Upper lobe of left lung (tissue), 6 donors: Measurements from ENCODE around the gene NECTIN4. TPM values are rescaled to one million over a fixed set of nuclear protein-coding genes. Genes with fewer than 3 reads are reported as not detected.

Experiments
- ATAC-seq, 2 donors: fragments of 200-7000 bp; cut with Tn5 transposase; one replicate each; pipeline ENCODE4 v1.9.1; 2022; ENCODE audit warnings: mild to moderate bottlenecking in 2 of 2, moderate library complexity in 2 of 2; ENCODE audit not compliant: low FRiP score in 2 of 2
- DNase-seq, 2 donors: peaks; one replicate each; pipeline ENCODE4 v3.0.0-alpha.2; 2019 to 2020
- H3K27ac ChIP-seq, 4 donors: fragments of 200-600 bp; sonication (generic); one replicate each; pipeline ENCODE4 v1.5.1; 2016 to 2019
- H3K27me3 ChIP-seq, 4 donors: fragments of 200-600 bp; sonication (generic); one replicate each; pipeline ENCODE4 v1.5.1; 2017 to 2019
- H3K36me3 ChIP-seq, 4 donors: fragments of 200-600 bp; sonication (generic); one replicate each; pipeline ENCODE4 v1.5.1; 2016 to 2019
- H3K4me1 ChIP-seq, 4 donors: fragments of 200-600 bp; sonication (generic); one replicate each; pipeline ENCODE4 v1.5.1; 2018 to 2019
- H3K4me3 ChIP-seq, 4 donors: fragments of 200-600 bp; sonication (generic); one replicate each; pipeline ENCODE4 v1.5.1; 2017 to 2019; ENCODE audit warnings: mild to moderate bottlenecking in 2 of 4, moderate library complexity in 1 of 4
- H3K9me3 ChIP-seq, 4 donors: fragments of 200-600 bp; sonication (generic); one replicate each; pipeline ENCODE4 v1.5.1; 2018 to 2019
- EP300 ChIP-seq, 4 donors: sonication (generic); formaldehyde crosslinking; IDR thresholded peaks; one replicate each; pipeline ENCODE4 v1.5.1; 2017; ENCODE audit warnings: antibody characterized with exemption in 4 of 4, control low read depth in 2 of 4
- POLR2A ChIP-seq, 4 donors: fragments of 450-650 bp; IDR thresholded peaks; one replicate each; pipeline ENCODE4 v1.5.1; 2016 to 2017; ENCODE audit warnings: antibody characterized with exemption in 4 of 4, mild to moderate bottlenecking in 2 of 4
- POLR2AphosphoS5 ChIP-seq, 2 donors: sonication (generic); formaldehyde crosslinking; IDR thresholded peaks; one replicate each; pipeline ENCODE4 v1.5.1; 2017; ENCODE audit warnings: antibody characterized with exemption in 2 of 2
- WGBS, 2 donors: methylation state at CpG; one replicate each; pipeline ENCODE4 v1.1.5; 2017 to 2018; 5-methylcytosine and 5-hydroxymethylcytosine counted together
- total RNA-seq, 6 donors: library from RNA; depleted of rRNA in 4 of 6; stranded (reverse); fragments of >200 nt in 4 of 6; gene quantifications; one replicate each; pipeline versions ENCODE4 v1.1.0 to v1.2.1, GENCODE V29; 2016 to 2021
- TF ChIP-seq, protein P1 (sequence below), 6 experiments: fragments of 450-650 bp in 4 of 6; fragments of 200-600 bp in 2 of 6; sonication (generic) in 2 of 6; IDR thresholded peaks; one replicate each; pipeline ENCODE4 v1.5.1; 2016 to 2019; ENCODE audit warnings: antibody characterized with exemption in 6 of 6
- donor health status: DM: no; HTN: no; CAD: no; lungs with moderate emphysema.
- donor health status: DM: no; HTN: yes; CAD: no; lungs with severe emphysema.

The NECTIN4 gene
- total RNA-seq, 6 donors from 2014 or later, result 5.2 to 19.9 (median 12.1) TPM

DNA sequence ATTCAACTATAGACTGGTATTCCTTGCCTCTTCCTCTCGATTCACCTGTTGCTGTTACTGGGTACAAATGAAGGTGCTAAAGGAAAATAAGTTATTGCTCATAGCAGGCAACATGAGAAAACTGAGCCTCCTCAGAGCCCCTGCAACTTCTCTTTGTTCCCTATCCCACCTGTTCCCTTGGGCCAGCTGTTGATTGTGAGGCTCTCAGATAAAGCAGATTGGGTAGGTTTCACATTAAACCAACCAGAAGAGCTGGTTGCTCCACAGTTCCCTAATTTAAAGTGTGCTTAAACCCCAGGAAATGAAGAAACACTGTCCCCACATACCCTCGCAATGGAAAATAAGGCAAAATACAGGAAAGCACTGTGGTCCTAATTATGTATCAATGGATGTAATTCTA lies 38.3 kb upstream of the NECTIN4 start:
- TF ChIP-seq EP300 (IDR thresholded peaks at IDR 0.05) (no peak), POLR2AphosphoS5 (IDR thresholded peaks at IDR 0.05) (no peak)
- TF ChIP-seq, protein P1, sequence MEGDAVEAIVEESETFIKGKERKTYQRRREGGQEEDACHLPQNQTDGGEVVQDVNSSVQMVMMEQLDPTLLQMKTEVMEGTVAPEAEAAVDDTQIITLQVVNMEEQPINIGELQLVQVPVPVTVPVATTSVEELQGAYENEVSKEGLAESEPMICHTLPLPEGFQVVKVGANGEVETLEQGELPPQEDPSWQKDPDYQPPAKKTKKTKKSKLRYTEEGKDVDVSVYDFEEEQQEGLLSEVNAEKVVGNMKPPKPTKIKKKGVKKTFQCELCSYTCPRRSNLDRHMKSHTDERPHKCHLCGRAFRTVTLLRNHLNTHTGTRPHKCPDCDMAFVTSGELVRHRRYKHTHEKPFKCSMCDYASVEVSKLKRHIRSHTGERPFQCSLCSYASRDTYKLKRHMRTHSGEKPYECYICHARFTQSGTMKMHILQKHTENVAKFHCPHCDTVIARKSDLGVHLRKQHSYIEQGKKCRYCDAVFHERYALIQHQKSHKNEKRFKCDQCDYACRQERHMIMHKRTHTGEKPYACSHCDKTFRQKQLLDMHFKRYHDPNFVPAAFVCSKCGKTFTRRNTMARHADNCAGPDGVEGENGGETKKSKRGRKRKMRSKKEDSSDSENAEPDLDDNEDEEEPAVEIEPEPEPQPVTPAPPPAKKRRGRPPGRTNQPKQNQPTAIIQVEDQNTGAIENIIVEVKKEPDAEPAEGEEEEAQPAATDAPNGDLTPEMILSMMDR (IDR thresholded peaks at IDR 0.05), result no peak
- no peaks in the 10 kb centered on the region for H3K9me3 ChIP-seq
- H3K36me3 ChIP-seq, result peaks cover 23 to 73% (median 35%) of the 10 kb centered on the region in 4 donors
- WGBS, 2 donors, result 69 to 82% methylated on average over 2 of the region's 2 CpGs
- H3K4me1 ChIP-seq, result peaks cover 25 to 46% (median 37%) of the 10 kb centered on the region in 4 donors
- H3K27ac ChIP-seq, result peak overlapping the region in 3 of 4 donors; percentile 6 to 54 (median 13)
- no peak overlapping the region for H3K4me3 ChIP-seq
- ATAC-seq (no peak), DNase-seq (no peak)
- H3K27me3 ChIP-seq, result no peaks in the 10 kb centered on the region

GRCh38 chr1:161122967-161123366 lies 33.6 kb upstream of the NECTIN4 start:
- DNase-seq (no peak), ATAC-seq (no peak)
- Histone ChIP-seq H3K36me3 (peaks cover 24 to 83% (median 55%) of the 10 kb centered on the region in 4 donors), H3K4me1 (peaks cover 24 to 42% (median 34%) of the 10 kb centered on the region in 4 donors), H3K9me3 (no peaks in the 10 kb centered on the region), H3K4me3 (no peak overlapping the region), H3K27me3 (no peaks in the 10 kb centered on the region), H3K27ac (no peak overlapping the region)
- 74 to 75% methylated on average over 6 of the region's 6 CpGs for WGBS, 2 donors
- TF ChIP-seq POLR2A (IDR thresholded peaks at IDR 0.05), result no peak
- TF ChIP-seq POLR2AphosphoS5 (IDR thresholded peaks at IDR 0.05), result no peak
- TF ChIP-seq, protein P1 (IDR thresholded peaks at IDR 0.05), result no peak
- TF ChIP-seq EP300 (IDR thresholded peaks at IDR 0.05), result no peak

GRCh38 chr1:161121834-161122233 lies 32.5 kb upstream of the NECTIN4 start:
- Histone ChIP-seq H3K36me3 (peaks cover 24 to 72% (median 55%) of the 10 kb centered on the region in 4 donors), H3K4me1 (peaks cover 17 to 42% (median 31%) of the 10 kb centered on the region in 4 donors), H3K27me3 (no peaks in the 10 kb centered on the region), H3K4me3 (no peak overlapping the region), H3K9me3 (no peaks in the 10 kb centered on the region), H3K27ac (no peak overlapping the region)
- DNase-seq (no peak), ATAC-seq (peak in 1 of 2 donors; percentile 19)
- WGBS, 2 donors, result 58 to 69% methylated on average over 4 of the region's 4 CpGs
- TF ChIP-seq, protein P1 (IDR thresholded peaks at IDR 0.05), result no peak
- no peak for TF ChIP-seq POLR2AphosphoS5 (IDR thresholded peaks at IDR 0.05)
- TF ChIP-seq POLR2A (IDR thresholded peaks at IDR 0.05), result no peak
- TF ChIP-seq EP300 (IDR thresholded peaks at IDR 0.05), result no peak

DNA sequence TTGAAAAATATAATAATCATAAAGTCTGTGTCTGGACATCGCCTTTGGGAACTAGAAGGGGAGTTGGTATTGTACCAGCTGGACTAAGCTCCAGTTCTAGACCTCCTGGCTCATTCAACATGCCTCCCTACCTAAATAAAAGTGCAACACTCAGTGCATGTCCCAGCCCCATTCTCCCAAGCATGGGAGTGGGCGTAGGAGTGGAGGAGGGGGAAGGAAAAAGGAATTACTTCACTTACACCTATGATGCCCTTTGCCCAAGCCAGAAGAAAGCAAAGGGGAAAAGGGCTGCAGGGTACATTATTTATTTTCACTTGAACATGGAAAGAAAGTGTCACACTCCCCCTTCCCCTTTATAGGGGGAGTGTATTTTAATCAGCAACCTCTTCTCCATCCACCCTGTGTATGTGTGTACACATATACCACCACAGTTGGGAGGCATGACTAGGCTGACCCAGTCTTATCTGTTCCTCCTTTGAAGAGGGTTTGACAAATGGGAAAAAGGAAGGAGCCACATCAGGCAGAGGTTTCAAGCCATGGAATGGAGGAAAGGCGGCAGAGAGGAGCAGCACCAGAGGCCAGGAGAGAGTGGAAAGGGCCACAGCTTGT lies 31.8 kb upstream of the NECTIN4 start:
- TF ChIP-seq, protein P1 (IDR thresholded peaks at IDR 0.05), result no peak
- no peak for TF ChIP-seq POLR2AphosphoS5 (IDR thresholded peaks at IDR 0.05)
- TF ChIP-seq POLR2A (IDR thresholded peaks at IDR 0.05), result no peak
- no peak for TF ChIP-seq EP300 (IDR thresholded peaks at IDR 0.05)
- Histone ChIP-seq H3K9me3 (no peaks in the 10 kb centered on the region), H3K27ac (no peak overlapping the region), H3K27me3 (no peaks in the 10 kb centered on the region), H3K4me1 (peaks cover 24 to 49% (median 37%) of the 10 kb centered on the region in 4 donors), H3K36me3 (peaks cover 24 to 65% (median 53%) of the 10 kb centered on the region in 4 donors), H3K4me3 (no peak overlapping the region)
- ATAC-seq (no peak), DNase-seq (no peak)
- WGBS, 2 donors, result 83 to 84% methylated on average over 3 of the region's 3 CpGs
